Inferior parietal cortex (tissue), 1 donor: ENCODE data around the gene HOXB4.

ENCODE experiments used
- DNase-seq: peaks from one replicate; pipeline ENCODE4 v3.0.0-alpha.2; 2016; ENCODE audit errors: extremely low spot score

The HOXB4 gene

GRCh38 chr17:48559122-48559839 lies 18.9 kb downstream of the HOXB4 start:
- DNase-seq = no peak

GRCh38 chr17:48558831-48559121 lies 19.4 kb downstream of the HOXB4 start:
- DNase-seq = no peak

GRCh38 chr17:48558057-48558830 lies 19.9 kb downstream of the HOXB4 start:
- DNase-seq = no peak

GRCh38 chr17:48556576-48557401 lies 21.4 kb downstream of the HOXB4 start:
- no peak for DNase-seq

- DNase-seq = no peak
These were observed 21.9 kb downstream of the HOXB4 start for GRCh38 chr17:48556229-48556575.

GRCh38 chr17:48555258-48556228 lies 22.6 kb downstream of the HOXB4 start:
- no peak for DNase-seq

- DNase-seq = no peak
These were observed 23.5 kb downstream of the HOXB4 start for GRCh38 chr17:48554412-48555257.

GRCh38 chr17:48553826-48554225 lies 24.3 kb downstream of the HOXB4 start:
- DNase-seq = no peak

- no peak for DNase-seq
These were observed 25.0 kb downstream of the HOXB4 start for GRCh38 chr17:48553190-48553547.

- DNase-seq = no peak
These were observed 25.5 kb downstream of the HOXB4 start for GRCh38 chr17:48552466-48553189.

- no peak for DNase-seq
These were observed 26.3 kb downstream of the HOXB4 start for GRCh38 chr17:48551596-48552465.

- DNase-seq = no peak
These were observed 27.0 kb downstream of the HOXB4 start for GRCh38 chr17:48551214-48551555.

- no peak for DNase-seq
These were observed 27.5 kb downstream of the HOXB4 start for GRCh38 chr17:48550502-48551213.

- DNase-seq = no peak
These were observed 28.1 kb downstream of the HOXB4 start for GRCh38 chr17:48549914-48550501.

- DNase-seq = no peak
These were observed 28.9 kb downstream of the HOXB4 start for GRCh38 chr17:48549281-48549630.

- DNase-seq = no peak
These were observed 29.4 kb downstream of the HOXB4 start for GRCh38 chr17:48548523-48549280.

GRCh38 chr17:48547808-48548522 lies 30.2 kb downstream of the HOXB4 start:
- no peak for DNase-seq
